ENCODE results near the gene ZNF165. TPM values are rescaled to one million over a fixed set of nuclear protein-coding genes. Genes with fewer than 3 reads are reported as not detected.

Gene ZNF165
- total RNA-seq, 1 donor from 2014 or later: 4.4 TPM

DNA sequence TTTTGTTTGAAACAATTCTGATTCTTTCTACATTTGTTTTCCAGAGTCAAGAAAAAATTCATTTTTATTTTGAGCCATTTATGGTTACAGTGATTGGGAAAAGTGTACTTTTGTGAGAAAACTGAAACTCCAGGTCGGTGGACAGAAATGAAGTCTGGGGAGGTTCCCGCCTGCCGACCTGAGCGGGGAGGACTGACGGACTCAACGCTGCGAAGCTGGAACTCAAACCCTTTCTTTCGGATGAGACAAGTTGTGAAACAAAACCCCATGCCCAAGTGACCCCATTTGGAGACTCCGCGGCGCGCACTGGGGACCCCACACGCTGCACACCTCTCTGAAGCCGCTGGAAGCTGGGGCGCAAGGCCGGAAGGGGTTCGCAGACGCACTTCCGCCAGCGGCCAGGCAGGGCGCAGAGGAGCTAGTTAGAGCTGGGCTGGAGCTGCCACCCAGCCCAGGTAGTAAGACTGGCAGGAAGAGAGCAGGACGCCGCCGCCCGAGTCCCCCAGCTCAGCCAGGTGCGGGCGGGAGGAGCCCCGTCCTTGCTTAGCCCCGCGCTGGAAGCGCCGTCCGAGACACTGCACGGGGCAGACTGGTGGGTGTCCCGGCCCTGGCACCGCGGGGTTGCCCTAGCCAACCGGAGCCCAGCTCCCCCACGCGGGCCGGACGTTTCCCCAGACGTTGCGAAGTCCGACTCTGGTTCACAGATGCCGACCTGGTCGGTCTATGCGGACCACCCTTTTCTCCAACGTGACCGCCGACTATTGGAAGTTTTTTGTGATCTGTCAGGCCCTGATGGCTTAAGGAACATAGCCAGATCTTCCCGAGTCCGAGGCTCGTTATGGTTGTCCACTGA lies 24.2 kb downstream of the ZNF165 start:
- no peak for DNase-seq (ENCODE audit: low read depth)
- TF ChIP-seq, protein P1, sequence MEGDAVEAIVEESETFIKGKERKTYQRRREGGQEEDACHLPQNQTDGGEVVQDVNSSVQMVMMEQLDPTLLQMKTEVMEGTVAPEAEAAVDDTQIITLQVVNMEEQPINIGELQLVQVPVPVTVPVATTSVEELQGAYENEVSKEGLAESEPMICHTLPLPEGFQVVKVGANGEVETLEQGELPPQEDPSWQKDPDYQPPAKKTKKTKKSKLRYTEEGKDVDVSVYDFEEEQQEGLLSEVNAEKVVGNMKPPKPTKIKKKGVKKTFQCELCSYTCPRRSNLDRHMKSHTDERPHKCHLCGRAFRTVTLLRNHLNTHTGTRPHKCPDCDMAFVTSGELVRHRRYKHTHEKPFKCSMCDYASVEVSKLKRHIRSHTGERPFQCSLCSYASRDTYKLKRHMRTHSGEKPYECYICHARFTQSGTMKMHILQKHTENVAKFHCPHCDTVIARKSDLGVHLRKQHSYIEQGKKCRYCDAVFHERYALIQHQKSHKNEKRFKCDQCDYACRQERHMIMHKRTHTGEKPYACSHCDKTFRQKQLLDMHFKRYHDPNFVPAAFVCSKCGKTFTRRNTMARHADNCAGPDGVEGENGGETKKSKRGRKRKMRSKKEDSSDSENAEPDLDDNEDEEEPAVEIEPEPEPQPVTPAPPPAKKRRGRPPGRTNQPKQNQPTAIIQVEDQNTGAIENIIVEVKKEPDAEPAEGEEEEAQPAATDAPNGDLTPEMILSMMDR (conservative IDR thresholded peaks at IDR 0.05; ENCODE audit: low read depth, low read length): peak; percentile 57
- H3K4me3 ChIP-seq (ENCODE audit: low read depth, low read length): peak overlapping the region; percentile 69

DNA sequence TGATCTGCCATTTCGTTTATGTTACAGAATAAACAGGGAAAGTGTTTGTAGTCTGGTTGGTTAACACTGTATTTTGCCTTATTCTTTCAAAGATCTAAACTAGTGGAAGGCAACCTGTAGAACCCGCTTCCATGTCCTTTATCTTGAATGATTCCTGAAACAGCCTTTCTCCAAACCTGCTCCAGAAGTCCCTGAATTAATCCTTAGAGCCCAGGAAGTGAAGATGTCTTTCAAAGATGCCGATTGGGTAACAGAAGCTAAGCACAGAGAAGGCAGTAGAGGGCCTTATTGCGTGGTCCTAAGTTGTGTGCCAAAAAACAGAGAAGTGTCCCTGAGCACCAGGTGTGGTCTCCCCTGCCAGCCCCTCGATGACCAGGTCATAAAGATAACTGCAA lies 24.9 kb downstream of the ZNF165 start:
- TF ChIP-seq, protein P1 (conservative IDR thresholded peaks at IDR 0.05; ENCODE audit: low read depth, low read length): no peak
- H3K4me3 ChIP-seq (ENCODE audit: low read depth, low read length): peak overlapping the region; percentile 69
- DNase-seq (ENCODE audit: low read depth): no peak

DNA sequence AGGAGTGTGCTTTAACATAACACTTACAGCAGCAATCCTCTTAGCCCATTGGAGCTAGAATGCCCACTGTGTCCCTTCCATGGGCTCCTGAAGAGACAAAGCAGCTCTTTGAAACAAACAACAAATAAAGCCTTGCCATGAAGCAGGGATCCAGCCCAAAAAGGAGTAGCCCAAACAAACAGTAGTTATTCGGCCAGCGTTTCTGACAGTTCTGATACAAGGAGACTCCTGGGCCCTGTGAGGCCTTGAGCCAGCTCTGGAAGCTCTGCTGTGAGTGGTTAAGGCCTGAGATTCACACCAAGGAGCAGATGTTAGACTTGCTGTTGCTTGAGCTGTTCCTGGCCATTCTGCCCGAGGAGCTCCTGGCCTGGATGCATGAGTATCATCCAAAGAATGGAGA lies 27.1 kb downstream of the ZNF165 start:
- no peak overlapping the region for H3K4me3 ChIP-seq (ENCODE audit: low read depth, low read length)
- no peak for DNase-seq (ENCODE audit: low read depth)
- TF ChIP-seq, protein P1 (conservative IDR thresholded peaks at IDR 0.05; ENCODE audit: low read depth, low read length): no peak

DNA sequence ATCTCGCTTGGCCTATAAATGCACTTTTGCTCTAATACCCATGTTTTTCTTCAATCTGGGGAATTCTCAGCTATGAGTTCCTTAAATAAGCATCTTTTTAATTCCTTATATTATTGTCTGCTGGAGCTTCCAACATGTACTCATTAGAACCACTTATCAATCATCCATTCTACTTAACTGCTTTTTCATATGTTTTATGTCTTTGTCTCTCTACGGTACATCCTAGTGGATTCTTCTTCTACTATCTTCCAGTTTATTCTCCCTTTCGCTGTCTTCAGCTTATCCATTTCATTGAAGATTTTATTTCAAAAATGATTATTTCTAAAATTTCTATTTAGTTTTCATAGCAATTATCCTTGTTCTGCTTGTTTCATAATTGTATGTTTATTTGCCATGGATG lies 31.6 kb downstream of the ZNF165 start:
- TF ChIP-seq, protein P1 (conservative IDR thresholded peaks at IDR 0.05; ENCODE audit: low read depth, low read length): no peak
- H3K4me3 ChIP-seq (ENCODE audit: low read depth, low read length): no peak overlapping the region
- DNase-seq (ENCODE audit: low read depth): no peak

DNA sequence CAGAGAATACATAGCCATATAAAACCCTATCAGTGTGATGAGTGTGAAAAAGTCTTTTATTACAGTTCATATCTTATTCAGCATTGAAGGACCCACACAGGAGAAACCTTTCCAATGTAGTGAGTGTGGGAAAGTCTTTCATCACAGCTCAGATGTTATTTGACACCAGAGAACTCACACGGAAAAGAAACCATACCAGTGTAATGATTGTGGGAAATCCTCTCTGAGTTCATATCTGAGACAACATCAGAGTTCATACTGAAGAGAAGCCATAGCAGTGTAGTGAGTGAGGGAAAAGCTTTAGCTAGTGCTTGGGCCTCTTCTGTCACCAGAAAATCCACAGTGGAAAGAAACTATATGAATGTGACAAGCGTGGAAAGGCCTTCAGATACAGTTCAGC lies 35.4 kb downstream of the ZNF165 start:
- DNase-seq (ENCODE audit: low read depth): no peak
- H3K4me3 ChIP-seq (ENCODE audit: low read depth, low read length): no peak overlapping the region
- TF ChIP-seq, protein P1 (conservative IDR thresholded peaks at IDR 0.05; ENCODE audit: low read depth, low read length): no peak

DNA sequence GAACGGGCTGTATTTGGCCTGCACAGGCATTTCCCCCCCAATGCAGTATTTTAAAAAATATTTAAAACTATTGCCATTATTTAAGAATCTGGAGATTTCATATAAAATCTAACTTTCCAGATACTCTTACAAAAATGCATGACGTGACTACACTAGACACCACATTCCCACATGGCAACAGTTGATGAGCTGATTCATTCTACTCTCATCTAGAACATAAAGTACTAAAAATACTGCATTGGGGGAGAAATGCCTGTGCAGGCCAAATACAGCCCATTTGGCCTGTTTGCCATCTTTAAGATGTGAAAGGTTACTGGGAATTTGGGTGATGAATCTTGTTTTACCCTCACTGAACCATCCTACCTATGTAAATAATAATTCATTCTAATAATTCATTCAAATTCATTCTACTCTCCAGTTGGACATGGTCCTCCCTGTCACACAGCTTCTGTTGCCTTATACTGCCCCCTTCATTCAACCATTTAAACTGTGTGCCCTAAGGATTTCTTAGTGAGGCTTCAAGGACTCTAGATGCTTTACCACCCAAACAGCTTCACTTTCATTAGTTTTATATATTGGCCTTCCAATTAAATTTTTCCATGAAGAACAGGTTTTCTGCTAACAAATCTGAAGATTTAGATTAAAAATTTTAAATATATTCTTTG lies 37.1 kb downstream of the ZNF165 start:
- DNase-seq (ENCODE audit: low read depth): no peak
- TF ChIP-seq, protein P1 (conservative IDR thresholded peaks at IDR 0.05; ENCODE audit: low read depth, low read length): peak; percentile 22
- H3K4me3 ChIP-seq (ENCODE audit: low read depth, low read length): no peak overlapping the region
